Measurements from ENCODE around the gene TIGD6. TPM values are rescaled to one million over a fixed set of nuclear protein-coding genes. Genes with fewer than 3 reads are reported as not detected.

TIGD6 gene
- total RNA-seq, 1 experiment from 2014 or later = 4.3 TPM

GRCh38 chr5:149999359-149999758 is 1.1 kb downstream of the TIGD6 start:
- Histone ChIP-seq H3K9ac (ENCODE audit: low read length) (peak overlapping the region; percentile 96), H3K27me3 (ENCODE audit: low read length) (no peaks in the 10 kb centered on the region), H4K20me1 (ENCODE audit: insufficient read depth, low read depth, low read length) (peaks cover 18% of the 10 kb centered on the region), H3K79me2 (ENCODE audit: low read length) (peaks cover 40% of the 10 kb centered on the region), H3K27ac (ENCODE audit: low read length) (peak overlapping the region; percentile 43; the same call in 1 of the 2 replicates), H3K4me2 (ENCODE audit: low read depth, low read length, poor library complexity, severe bottlenecking) (peak overlapping the region; percentile 93), H3K4me3 (ENCODE audit: low read length) (peak overlapping the region; percentile 83), H3K9me3 (ENCODE audit: low read length) (no peaks in the 10 kb centered on the region), H3K4me1 (ENCODE audit: low read length) (peaks cover 24% of the 10 kb centered on the region), H3K9me2 (replicated peaks; ENCODE audit: insufficient read depth, low read length) (no peaks in the 10 kb centered on the region), H3K36me3 (ENCODE audit: insufficient read depth, low read length) (no peaks in the 10 kb centered on the region), H2AFZ (ENCODE audit: low read length) (peak overlapping the region; percentile 46; the same call in 1 of the 2 replicates)
- peak; percentile 51 for DNase-seq

GRCh38 chr5:149998281-149998680 is 2.2 kb downstream of the TIGD6 start:
- Histone ChIP-seq H3K79me2 (ENCODE audit: low read length) (peaks cover 30% of the 10 kb centered on the region), H3K9me2 (replicated peaks; ENCODE audit: insufficient read depth, low read length) (no peaks in the 10 kb centered on the region)

DNA sequence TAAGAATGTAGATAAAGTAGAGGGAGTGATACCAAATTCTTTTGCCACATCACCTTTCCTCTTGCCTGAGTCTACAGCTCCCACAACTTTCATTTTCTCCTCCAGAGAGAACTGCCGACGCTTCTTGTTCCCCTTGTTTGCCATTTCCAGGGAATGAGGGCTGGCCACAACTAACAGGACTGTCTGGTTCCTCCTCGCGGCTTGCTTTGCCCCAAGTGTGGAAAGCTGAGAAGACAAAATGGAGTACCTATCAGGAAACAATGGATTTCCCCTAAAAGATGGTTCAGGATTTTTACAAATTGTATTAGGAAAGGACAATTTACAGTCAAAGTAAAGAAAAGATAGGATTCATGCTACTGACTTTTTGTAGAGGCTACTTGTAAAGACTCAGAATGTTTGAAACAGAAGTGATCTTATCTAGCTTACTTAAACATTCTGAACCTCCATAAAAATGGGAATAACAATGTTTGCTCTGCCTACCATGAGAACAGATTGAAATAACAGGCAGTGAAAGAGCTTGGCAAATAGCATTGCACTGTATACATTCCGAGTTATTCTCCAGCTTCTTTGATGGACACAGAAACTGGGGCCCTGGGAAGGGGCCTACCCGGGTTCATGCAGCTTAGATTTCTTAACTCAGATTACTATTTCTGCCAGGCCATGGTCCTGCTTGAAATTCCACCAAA is 4.1 kb downstream of the TIGD6 start:
- Histone ChIP-seq H3K9me2 (replicated peaks; ENCODE audit: insufficient read depth, low read length) (no peaks in the 10 kb centered on the region), H3K27me3 (ENCODE audit: low read length) (no peaks in the 10 kb centered on the region), H3K9me3 (ENCODE audit: low read length) (no peaks in the 10 kb centered on the region), H3K36me3 (ENCODE audit: insufficient read depth, low read length) (no peaks in the 10 kb centered on the region), H3K9ac (ENCODE audit: low read length) (no peak overlapping the region), H4K20me1 (ENCODE audit: insufficient read depth, low read depth, low read length) (peaks cover 3% of the 10 kb centered on the region; the same call in 1 of the 2 replicates), H3K4me2 (ENCODE audit: low read depth, low read length, poor library complexity, severe bottlenecking) (no peak overlapping the region), H2AFZ (ENCODE audit: low read length) (no peak overlapping the region), H3K79me2 (ENCODE audit: low read length) (peaks cover 11% of the 10 kb centered on the region), H3K4me1 (ENCODE audit: low read length) (peaks cover 10% of the 10 kb centered on the region), H3K27ac (ENCODE audit: low read length) (no peak overlapping the region), H3K4me3 (ENCODE audit: low read length) (no peak overlapping the region)
- DNase-seq = no peak

More at GRCh38 chr5:149998281-149998680, 2.2 kb downstream of the TIGD6 start:
- no peaks in the 10 kb centered on the region for H3K9me3 ChIP-seq (ENCODE audit: low read length)
- DNase-seq = no peak
- no peaks in the 10 kb centered on the region for H3K36me3 ChIP-seq (ENCODE audit: insufficient read depth, low read length)
- no peak overlapping the region for H2AFZ ChIP-seq (ENCODE audit: low read length)
- no peak overlapping the region for H3K4me2 ChIP-seq (ENCODE audit: low read depth, low read length, poor library complexity, severe bottlenecking)
- no peak overlapping the region for H3K27ac ChIP-seq (ENCODE audit: low read length)
- no peak overlapping the region for H3K4me3 ChIP-seq (ENCODE audit: low read length)
- H4K20me1 ChIP-seq (ENCODE audit: insufficient read depth, low read depth, low read length) = peaks cover 15% of the 10 kb centered on the region; the same call in 1 of the 2 replicates
- peaks cover 24% of the 10 kb centered on the region for H3K4me1 ChIP-seq (ENCODE audit: low read length)
- no peaks in the 10 kb centered on the region for H3K27me3 ChIP-seq (ENCODE audit: low read length)
- H3K9ac ChIP-seq (ENCODE audit: low read length) = no peak overlapping the region

GRCh38 chr5:149995385-149996204 is 4.9 kb downstream of the TIGD6 start:
- Histone ChIP-seq H2AFZ (ENCODE audit: low read length) (no peak overlapping the region), H3K4me1 (ENCODE audit: low read length) (peaks cover 10% of the 10 kb centered on the region)

GRCh38 chr5:149993471-149993870 is 7.0 kb downstream of the TIGD6 start:
- no peaks in the 10 kb centered on the region for H3K36me3 ChIP-seq (ENCODE audit: insufficient read depth, low read length)
- H3K9ac ChIP-seq (ENCODE audit: low read length) = no peak overlapping the region
- no peak overlapping the region for H3K4me2 ChIP-seq (ENCODE audit: low read depth, low read length, poor library complexity, severe bottlenecking)
- H2AFZ ChIP-seq (ENCODE audit: low read length) = no peak overlapping the region
- H3K79me2 ChIP-seq (ENCODE audit: low read length) = no peaks in the 10 kb centered on the region
- no peaks in the 10 kb centered on the region for H3K9me2 ChIP-seq (replicated peaks; ENCODE audit: insufficient read depth, low read length)
- no peaks in the 10 kb centered on the region for H3K9me3 ChIP-seq (ENCODE audit: low read length)
- H3K4me3 ChIP-seq (ENCODE audit: low read length) = no peak overlapping the region
- peaks cover 5% of the 10 kb centered on the region; the same call in 1 of the 2 replicates for H3K4me1 ChIP-seq (ENCODE audit: low read length)
- no peak overlapping the region for H3K27ac ChIP-seq (ENCODE audit: low read length)
- no peaks in the 10 kb centered on the region for H3K27me3 ChIP-seq (ENCODE audit: low read length)
- DNase-seq = no peak
- no peaks in the 10 kb centered on the region for H4K20me1 ChIP-seq (ENCODE audit: insufficient read depth, low read depth, low read length)

More at GRCh38 chr5:149995385-149996204, 4.9 kb downstream of the TIGD6 start:
- Histone ChIP-seq H3K9me3 (ENCODE audit: low read length) (no peaks in the 10 kb centered on the region), H4K20me1 (ENCODE audit: insufficient read depth, low read depth, low read length) (no peaks in the 10 kb centered on the region), H3K4me2 (ENCODE audit: low read depth, low read length, poor library complexity, severe bottlenecking) (no peak overlapping the region), H3K9ac (ENCODE audit: low read length) (no peak overlapping the region), H3K4me3 (ENCODE audit: low read length) (no peak overlapping the region), H3K9me2 (replicated peaks; ENCODE audit: insufficient read depth, low read length) (no peaks in the 10 kb centered on the region), H3K79me2 (ENCODE audit: low read length) (peaks cover 4% of the 10 kb centered on the region), H3K27ac (ENCODE audit: low read length) (no peak overlapping the region), H3K36me3 (ENCODE audit: insufficient read depth, low read length) (no peaks in the 10 kb centered on the region), H3K27me3 (ENCODE audit: low read length) (no peaks in the 10 kb centered on the region)
- DNase-seq = no peak

GRCh38 chr5:149990518-149991376 is 9.7 kb downstream of the TIGD6 start:
- no peaks in the 10 kb centered on the region for H3K9me2 ChIP-seq (replicated peaks; ENCODE audit: insufficient read depth, low read length)
- no peak overlapping the region for H3K4me2 ChIP-seq (ENCODE audit: low read depth, low read length, poor library complexity, severe bottlenecking)
- H4K20me1 ChIP-seq (ENCODE audit: insufficient read depth, low read depth, low read length) = no peaks in the 10 kb centered on the region
- no peaks in the 10 kb centered on the region for H3K79me2 ChIP-seq (ENCODE audit: low read length)
- H3K27ac ChIP-seq (ENCODE audit: low read length) = no peak overlapping the region
- no peaks in the 10 kb centered on the region for H3K9me3 ChIP-seq (ENCODE audit: low read length)
- peaks cover 5% of the 10 kb centered on the region; the same call in 1 of the 2 replicates for H3K4me1 ChIP-seq (ENCODE audit: low read length)
- no peaks in the 10 kb centered on the region for H3K36me3 ChIP-seq (ENCODE audit: insufficient read depth, low read length)
- no peak overlapping the region for H2AFZ ChIP-seq (ENCODE audit: low read length)
- no peak overlapping the region for H3K4me3 ChIP-seq (ENCODE audit: low read length)
- no peak overlapping the region for H3K9ac ChIP-seq (ENCODE audit: low read length)
- DNase-seq = peak; percentile 88
- H3K27me3 ChIP-seq (ENCODE audit: low read length) = no peaks in the 10 kb centered on the region

DNA sequence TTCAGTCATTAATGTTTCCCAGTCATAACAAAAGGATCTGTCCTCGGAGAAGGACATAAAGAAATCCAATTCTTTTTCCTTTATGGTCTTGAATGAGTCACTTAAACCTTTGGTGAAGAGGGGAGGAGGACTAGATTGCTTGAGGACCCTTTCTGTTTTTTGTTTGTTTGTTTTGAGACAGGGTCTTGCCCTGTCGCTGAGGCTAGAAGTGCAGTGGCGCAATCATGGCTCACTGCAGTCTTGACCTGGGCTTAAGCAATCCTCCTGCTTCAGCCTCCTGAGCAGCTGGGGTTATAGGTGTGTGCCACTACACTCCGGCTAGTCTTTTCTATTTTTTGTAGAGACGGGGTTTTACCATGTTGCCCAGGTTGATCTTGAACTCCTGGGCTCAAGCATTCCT is 12.3 kb downstream of the TIGD6 start:
- H3K9me3 ChIP-seq (ENCODE audit: low read length) = no peaks in the 10 kb centered on the region
- no peak overlapping the region for H3K9ac ChIP-seq (ENCODE audit: low read length)
- no peak overlapping the region for H3K27ac ChIP-seq (ENCODE audit: low read length)
- no peaks in the 10 kb centered on the region for H3K36me3 ChIP-seq (ENCODE audit: insufficient read depth, low read length)
- no peaks in the 10 kb centered on the region for H3K9me2 ChIP-seq (replicated peaks; ENCODE audit: insufficient read depth, low read length)
- no peak overlapping the region for H3K4me2 ChIP-seq (ENCODE audit: low read depth, low read length, poor library complexity, severe bottlenecking)
- no peaks in the 10 kb centered on the region for H4K20me1 ChIP-seq (ENCODE audit: insufficient read depth, low read depth, low read length)
- no peaks in the 10 kb centered on the region for H3K79me2 ChIP-seq (ENCODE audit: low read length)
- peaks cover 5% of the 10 kb centered on the region; the same call in 1 of the 2 replicates for H3K4me1 ChIP-seq (ENCODE audit: low read length)
- DNase-seq = no peak
- no peaks in the 10 kb centered on the region for H3K27me3 ChIP-seq (ENCODE audit: low read length)
- no peak overlapping the region for H3K4me3 ChIP-seq (ENCODE audit: low read length)
- no peak overlapping the region for H2AFZ ChIP-seq (ENCODE audit: low read length)

Measured in Karpas-422 (cell line).